Activated T-cell treated with anti-CD3 and anti-CD28 coated beads for 24 hours (primary cell): ENCODE results near the gene HECTD4.
"Not testable (repeated sequence)": the region's sequence is repeated elsewhere in the genome, so short reads cannot be mapped to it uniquely, and the experiment has no call there.

Source experiments
- DNase-seq: peaks from one replicate; pipeline ENCODE4 v3.0.0-alpha.2; 2020; ENCODE audit warnings: low read depth

Gene HECTD4

GRCh38 chr12:112407683-112408082 is 25.5 kb upstream of the HECTD4 start:
- DNase-seq = not testable (repeated sequence)

- no peak for DNase-seq
These were observed 24.6 kb upstream of the HECTD4 start for GRCh38 chr12:112406519-112407488.

GRCh38 chr12:112401903-112402498 is 19.8 kb upstream of the HECTD4 start:
- DNase-seq = no peak

GRCh38 chr12:112401054-112401453 is 18.8 kb upstream of the HECTD4 start:
- DNase-seq = no peak

GRCh38 chr12:112393328-112393727 is 11.1 kb upstream of the HECTD4 start:
- no peak for DNase-seq

GRCh38 chr12:112389922-112390654 is 7.9 kb upstream of the HECTD4 start:
- DNase-seq = not testable (repeated sequence)

GRCh38 chr12:112389228-112389627 is 7.0 kb upstream of the HECTD4 start:
- no peak for DNase-seq

- DNase-seq = no peak
These were observed 4.5 kb upstream of the HECTD4 start for GRCh38 chr12:112386726-112387125.

GRCh38 chr12:112382866-112383265 is 635 bp upstream of the HECTD4 start:
- no peak for DNase-seq

- DNase-seq = no peak
These were observed 787 bp downstream of the HECTD4 start for GRCh38 chr12:112381406-112381882.

- DNase-seq = no peak
These were observed 1.4 kb downstream of the HECTD4 start for GRCh38 chr12:112380663-112381405.

- no peak for DNase-seq
These were observed 7.1 kb downstream of the HECTD4 start for GRCh38 chr12:112375105-112375504.

GRCh38 chr12:112374166-112374740 is 8.0 kb downstream of the HECTD4 start:
- no peak for DNase-seq

- DNase-seq = no peak
These were observed 11.2 kb downstream of the HECTD4 start for GRCh38 chr12:112370868-112371510.

- no peak for DNase-seq
These were observed 12.0 kb downstream of the HECTD4 start for GRCh38 chr12:112370199-112370598.

- DNase-seq = no peak
These were observed 13.4 kb downstream of the HECTD4 start for GRCh38 chr12:112368856-112369255.

- DNase-seq = no peak
These were observed 14.3 kb downstream of the HECTD4 start for GRCh38 chr12:112367965-112368364.

- DNase-seq = no peak
These were observed 19.9 kb downstream of the HECTD4 start for GRCh38 chr12:112362310-112362709.

- DNase-seq = no peak
These were observed 21.0 kb downstream of the HECTD4 start for GRCh38 chr12:112361271-112361670.

- DNase-seq = no peak
These were observed 22.9 kb downstream of the HECTD4 start for GRCh38 chr12:112359290-112359689.

- DNase-seq = no peak
These were observed 25.0 kb downstream of the HECTD4 start for GRCh38 chr12:112357214-112357613.
